HG02763 (cell line): ENCODE measurements around the gene TMEM232.

Experiments
- ATAC-seq: cut with Tn5 transposase; IDR thresholded peaks from one replicate; pipeline ENCODE4 v1.9.1; 2021; ENCODE audit warnings: mild to moderate bottlenecking, moderate library complexity; ENCODE audit not compliant: unreplicated experiment

The TMEM232 gene

DNA sequence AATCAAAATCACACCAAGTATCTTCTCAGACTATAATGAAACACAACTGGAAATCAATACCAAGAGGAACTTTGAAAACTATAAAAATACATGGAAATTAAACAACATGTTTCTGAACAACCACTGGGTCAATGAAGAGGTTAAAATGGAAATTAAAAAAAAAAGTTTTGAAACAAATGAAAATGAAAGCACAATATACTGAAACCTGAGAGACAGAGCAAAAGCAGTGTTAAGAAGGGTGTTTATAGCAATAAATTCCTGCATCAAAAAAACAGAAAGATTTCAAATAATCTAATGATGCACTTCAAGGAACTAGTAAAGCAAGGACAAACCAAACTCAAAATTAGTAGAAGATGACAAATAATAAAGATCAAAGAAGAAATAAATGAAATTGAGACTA lies 92.0 kb downstream of the TMEM232 start:
- no peak for ATAC-seq

DNA sequence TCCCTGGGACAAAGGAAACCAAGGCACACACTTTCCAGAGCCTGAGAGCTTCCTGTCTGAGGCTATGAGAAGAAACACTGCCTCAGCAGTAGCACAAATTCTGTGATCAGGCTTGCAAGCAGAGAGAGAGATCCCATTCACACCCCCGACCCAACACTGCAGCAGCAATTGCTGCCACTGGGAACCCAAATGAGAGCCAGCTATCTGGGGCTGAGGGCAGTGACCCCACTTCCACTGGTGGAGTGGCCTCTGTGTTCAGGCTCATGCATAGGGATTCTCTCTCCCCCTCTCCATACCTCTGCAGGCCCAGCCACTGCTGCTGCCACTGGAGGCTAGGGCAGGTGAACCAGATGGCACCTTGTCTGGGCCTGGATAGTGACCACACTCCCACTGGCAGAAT lies 95.2 kb downstream of the TMEM232 start:
- ATAC-seq: no peak

- no peak for ATAC-seq
Measured at GRCh38 chr5:110630350-110630749, 96.1 kb downstream of the TMEM232 start.

DNA sequence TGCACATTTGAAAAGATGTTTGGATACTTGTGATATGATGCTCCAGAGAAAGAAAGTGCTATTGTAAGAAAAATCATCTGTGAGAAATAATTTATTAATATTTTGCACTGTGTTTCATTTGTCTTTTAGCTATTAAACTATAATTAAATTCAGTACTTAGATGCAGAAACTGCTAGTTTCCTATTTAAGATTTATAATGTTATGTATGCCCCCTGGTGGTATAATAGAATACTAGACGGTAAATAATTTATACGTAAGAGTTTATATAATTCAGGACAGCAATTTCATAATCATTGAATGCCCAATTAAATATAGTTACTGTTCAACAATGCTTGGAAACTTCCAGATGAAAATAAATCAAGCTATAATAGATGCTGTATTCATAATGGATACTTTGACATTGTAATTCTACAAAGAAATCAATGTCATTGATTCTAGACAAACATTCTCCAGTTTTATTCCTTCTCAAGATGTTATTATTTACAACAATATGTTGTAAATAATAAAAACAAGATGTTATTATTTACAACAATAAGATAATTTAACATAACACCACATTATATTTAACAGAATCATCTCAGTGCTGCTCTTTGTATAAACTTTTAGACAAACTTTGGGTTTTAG lies 101.0 kb downstream of the TMEM232 start:
- ATAC-seq: no peak

DNA sequence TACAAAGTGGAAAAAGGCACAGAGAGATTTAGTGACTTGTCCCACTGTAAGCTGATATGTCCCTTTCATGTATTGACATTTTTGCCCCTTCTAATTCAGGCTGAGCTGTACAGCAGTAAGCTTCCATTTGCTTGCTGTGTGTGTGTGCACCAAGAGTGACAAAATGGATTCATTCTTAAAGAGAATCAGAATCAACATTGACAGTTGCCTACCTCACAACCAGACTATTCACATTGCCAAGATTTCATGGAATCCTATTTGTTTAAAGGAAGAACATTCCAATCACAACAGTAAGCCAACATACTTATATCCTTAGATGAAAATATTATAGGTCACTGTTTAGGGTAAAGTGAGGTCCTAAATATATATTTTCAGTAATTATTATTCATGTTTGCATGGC lies 102.6 kb downstream of the TMEM232 start:
- no peak for ATAC-seq

DNA sequence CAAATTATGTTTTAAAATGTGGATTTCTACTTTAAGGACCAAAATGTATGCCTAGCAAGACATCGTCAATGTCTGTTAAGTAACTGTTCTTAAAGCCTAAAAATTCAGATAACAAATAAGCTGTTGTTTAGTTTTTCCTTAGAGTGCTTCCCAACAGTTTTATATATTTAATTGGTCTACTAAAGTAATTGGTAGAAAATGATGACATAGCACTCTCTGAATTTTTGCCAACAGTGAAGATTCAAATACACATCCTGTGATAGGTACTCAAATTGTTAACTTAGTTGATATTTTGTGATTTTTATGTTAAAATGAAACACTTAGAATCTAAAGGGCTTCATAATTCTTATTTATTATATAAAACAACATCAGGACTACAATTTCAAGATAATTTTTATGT lies 107.5 kb downstream of the TMEM232 start:
- ATAC-seq: no peak

GRCh38 chr5:110616009-110616408 lies 110.5 kb downstream of the TMEM232 start:
- no peak for ATAC-seq

DNA sequence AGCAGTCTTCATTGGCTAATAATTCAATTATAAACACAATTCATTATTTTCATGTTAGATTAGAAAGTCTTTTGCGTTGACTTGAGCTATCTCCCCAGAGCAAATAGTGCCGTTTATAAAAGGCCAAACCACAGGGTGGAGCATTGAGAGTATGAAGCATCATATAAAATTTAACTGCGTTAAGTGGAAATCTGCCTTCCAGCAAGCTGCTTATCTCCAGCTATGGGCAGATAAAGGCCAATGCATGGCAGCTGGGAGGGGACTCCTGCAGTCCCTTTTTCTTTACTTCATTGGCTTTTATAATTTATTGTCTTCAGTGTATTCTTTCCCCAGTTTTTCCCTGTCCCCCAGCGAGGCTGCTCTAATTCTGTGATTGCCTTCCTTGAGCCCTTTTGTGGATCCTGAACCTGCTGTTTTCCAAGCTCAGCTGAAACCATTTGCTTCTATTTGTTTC lies 113.7 kb downstream of the TMEM232 start:
- no peak for ATAC-seq

DNA sequence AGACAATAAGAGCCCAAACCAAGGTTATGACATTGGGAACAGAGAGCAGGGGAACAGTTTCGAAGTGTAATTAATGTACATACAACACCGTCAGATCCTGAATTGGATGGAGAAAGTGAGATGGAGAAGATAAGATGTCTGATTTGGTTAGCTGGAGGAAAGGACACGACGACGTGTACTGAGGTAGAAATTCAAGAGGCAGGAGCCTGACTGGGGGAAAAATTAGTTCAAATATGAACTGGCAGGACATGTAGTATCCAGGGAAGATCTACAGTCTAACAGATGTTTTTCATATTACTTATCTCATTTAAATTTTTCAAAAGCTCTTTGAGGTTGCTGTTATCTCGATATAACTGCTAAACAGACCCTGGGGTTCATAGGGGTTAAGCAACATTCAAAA lies 114.7 kb downstream of the TMEM232 start:
- no peak for ATAC-seq

DNA sequence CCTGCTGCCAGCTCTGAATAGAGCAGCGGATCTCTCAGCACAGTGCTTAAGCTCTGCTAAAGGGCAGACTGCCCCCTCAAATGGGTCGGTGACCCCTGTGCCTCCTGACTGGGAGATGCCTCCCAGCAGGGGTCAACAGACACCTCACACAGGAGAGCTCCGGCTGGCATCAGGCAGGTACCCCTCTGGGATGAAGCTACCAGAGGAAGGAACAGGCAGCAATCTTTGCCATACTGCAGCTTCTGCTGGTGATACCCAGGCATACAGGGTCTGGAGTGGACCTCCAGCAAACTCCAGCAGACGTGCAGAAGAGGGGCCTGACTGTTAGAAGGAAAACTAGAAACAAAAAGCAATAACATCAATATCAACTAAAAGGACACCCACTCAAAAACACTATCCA lies 131.6 kb downstream of the TMEM232 start:
- ATAC-seq: no peak

DNA sequence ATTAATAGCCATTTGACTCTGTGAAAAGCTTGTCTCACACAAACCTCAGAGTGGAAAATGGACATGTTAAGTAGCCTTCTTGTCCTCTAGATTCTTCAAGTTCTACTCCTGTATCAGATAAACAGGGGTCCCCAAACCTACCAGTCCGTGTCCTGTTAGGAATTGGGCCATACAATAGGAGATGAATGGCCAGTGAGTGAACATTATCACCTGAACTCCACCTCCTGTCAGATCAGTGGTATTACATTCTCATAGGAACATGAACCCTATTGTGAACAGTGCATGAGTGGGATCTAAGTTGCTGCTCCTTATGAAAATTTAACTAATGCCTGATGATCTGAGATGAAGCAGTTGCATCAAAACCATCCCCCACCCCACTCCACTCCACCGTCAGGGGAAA lies 136.3 kb downstream of the TMEM232 start:
- peak; percentile 45 for ATAC-seq

- ATAC-seq: no peak
Measured at GRCh38 chr5:110588286-110588980, 138.0 kb downstream of the TMEM232 start.

GRCh38 chr5:110580625-110581024 lies 145.8 kb downstream of the TMEM232 start:
- no peak for ATAC-seq

GRCh38 chr5:110572729-110573128 lies 153.7 kb downstream of the TMEM232 start:
- ATAC-seq: no peak

DNA sequence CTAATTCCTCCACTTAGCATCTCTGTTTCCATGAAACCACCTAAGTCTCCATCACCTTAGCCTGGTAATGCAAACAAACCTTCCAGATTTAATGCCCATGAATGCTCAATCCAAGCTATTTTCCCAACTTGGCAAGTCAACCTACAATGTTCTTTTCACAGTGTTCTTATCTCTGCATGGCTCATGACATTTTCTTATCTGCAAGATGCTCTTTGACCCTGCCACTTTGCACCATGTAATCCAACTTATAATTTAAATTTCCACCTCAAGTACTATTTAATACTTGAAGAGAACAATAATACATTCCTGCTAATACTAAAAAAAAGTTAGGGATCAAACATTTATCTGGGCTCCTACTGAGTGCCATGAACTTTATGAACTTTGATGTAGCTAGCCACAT lies 164.3 kb downstream of the TMEM232 start:
- ATAC-seq: no peak

DNA sequence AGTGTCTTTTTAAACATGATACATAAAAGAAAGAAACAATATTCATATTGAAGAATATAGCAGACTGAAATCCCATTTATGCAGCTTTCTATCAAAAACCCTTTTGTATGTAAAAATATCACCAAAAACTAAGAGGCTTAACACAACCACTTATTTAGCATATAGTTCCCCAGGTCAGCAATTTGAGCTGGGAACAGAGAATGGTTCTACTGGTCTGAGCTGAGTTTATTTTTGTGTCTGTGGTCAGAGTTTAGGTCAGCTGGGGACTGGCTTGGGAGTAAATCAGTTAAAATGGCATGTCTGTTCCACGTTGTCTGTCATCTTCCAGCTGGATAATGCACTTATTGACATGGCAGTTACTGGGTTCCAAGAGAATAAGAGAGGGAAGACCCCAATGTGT lies 165.0 kb downstream of the TMEM232 start:
- ATAC-seq: no peak

- ATAC-seq: no peak
Measured at GRCh38 chr5:110549301-110549700, 177.2 kb downstream of the TMEM232 start.

DNA sequence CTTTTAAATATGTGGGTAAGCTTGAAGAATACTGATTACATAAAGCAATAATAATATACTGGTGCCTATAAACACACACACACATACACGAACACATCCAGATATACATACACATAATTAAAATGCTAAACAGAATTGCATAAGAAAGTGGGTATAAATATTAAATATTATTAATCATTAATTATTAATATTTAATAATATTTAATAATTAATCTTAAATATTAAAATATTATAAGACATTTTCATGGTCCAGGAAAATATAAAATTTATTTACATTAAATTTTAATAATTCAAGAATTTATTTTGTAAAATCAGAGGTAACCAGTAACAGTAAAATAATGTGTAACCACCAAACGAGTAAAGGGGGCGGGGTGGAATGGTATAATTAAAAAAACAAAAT lies 178.3 kb downstream of the TMEM232 start:
- ATAC-seq: no peak

- no peak for ATAC-seq
Measured at GRCh38 chr5:110547495-110547894, 179.0 kb downstream of the TMEM232 start.

- ATAC-seq: no peak
Measured at GRCh38 chr5:110545716-110546115, 180.8 kb downstream of the TMEM232 start.

DNA sequence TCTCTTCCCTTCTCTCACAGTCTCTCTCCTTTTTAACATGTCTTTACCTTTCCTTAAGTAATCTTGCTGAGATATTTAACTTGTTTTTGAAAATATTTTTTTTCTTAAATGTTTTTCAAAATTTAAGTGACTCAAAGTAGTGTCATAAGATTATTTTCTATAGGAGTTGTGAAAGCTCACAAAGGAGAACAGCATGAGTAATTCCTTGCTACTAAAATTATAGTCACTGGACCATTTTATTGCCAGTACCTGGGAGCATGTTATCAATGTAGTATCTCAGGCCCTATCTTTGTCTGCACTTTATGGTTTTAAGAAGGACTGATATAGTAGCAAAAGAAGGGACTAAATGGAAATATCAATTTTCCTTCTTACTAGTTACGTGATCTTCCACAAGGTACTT lies 181.9 kb downstream of the TMEM232 start:
- ATAC-seq: no peak

- ATAC-seq: no peak
Measured at GRCh38 chr5:110542949-110543348, 183.5 kb downstream of the TMEM232 start.
